ENCODE measurements around the gene RAB8A. TPM values are rescaled to one million over a fixed set of nuclear protein-coding genes. Genes with fewer than 3 reads are reported as not detected.

The RAB8A gene
- total RNA-seq, 1 experiment from 2014 or later = 74.0 TPM

DNA sequence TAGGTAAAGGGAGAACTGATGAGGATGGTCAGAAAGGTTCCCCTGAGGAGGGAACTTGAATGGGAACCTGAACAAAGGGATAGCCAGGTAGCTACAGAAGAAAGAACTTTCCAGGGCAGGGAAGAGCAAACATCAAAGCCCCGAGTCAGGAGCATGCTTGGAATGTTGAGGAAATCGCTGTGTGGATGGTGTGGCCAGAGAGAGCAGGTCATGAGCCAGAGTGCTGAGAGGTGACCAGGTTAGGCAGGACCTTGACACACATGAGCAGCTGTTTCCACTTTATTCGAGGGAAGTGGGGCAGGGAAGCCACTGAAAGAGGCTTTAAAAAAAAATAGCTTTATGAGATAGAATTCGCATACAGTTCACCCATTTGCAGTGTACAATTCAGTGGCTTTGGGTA is 4.4 kb downstream of the RAB8A start:
- POLR2A ChIA-PET = interaction anchor here (0.7 kb wide), 1 partner anchor 437 kb away, joined by 3 read pairs; no protein-coding TSS in a partner anchor
- CTCF ChIA-PET = interaction anchor here (1.4 to 1.9 kb wide), 2 partner anchors 54 to 75 kb away, joined by 3 to 6 read pairs; no protein-coding TSS in a partner anchor

DNA sequence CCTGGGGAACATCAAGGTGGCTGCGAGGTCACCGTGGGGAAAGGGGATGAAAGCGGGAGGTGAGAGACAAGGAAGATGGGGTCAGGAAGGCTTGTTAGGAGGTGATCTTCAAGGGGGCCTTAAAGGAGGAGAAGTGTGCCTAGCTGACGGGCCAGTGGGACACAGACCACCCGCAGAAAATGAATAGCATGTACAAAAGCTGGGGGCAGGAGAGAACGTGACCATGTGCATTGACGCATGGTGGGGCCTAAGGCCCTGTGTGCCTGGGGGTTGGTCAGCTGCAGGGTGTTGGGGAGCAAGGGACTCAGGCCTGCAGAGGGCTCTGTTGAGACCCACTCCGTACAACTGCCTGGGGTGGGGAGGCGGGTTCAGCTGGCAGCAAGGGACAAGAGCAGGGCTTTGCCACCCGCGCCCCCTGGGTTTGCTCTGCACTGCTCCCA is 5.9 kb downstream of the RAB8A start:
- POLR2A ChIA-PET = interaction anchor here (1.2 kb wide), 1 partner anchor 35 kb away, joined by 3 read pairs; no protein-coding TSS in a partner anchor
- DNase-seq (ENCODE audit: low spot score) = peak; percentile 30
- TF ChIP-seq, protein P1, sequence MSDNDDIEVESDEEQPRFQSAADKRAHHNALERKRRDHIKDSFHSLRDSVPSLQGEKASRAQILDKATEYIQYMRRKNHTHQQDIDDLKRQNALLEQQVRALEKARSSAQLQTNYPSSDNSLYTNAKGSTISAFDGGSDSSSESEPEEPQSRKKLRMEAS (CRISPR knock-in tag; IDR thresholded peaks at IDR 0.05) = no peak
- TF ChIP-seq, protein P2, sequence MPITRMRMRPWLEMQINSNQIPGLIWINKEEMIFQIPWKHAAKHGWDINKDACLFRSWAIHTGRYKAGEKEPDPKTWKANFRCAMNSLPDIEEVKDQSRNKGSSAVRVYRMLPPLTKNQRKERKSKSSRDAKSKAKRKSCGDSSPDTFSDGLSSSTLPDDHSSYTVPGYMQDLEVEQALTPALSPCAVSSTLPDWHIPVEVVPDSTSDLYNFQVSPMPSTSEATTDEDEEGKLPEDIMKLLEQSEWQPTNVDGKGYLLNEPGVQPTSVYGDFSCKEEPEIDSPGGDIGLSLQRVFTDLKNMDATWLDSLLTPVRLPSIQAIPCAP (CRISPR knock-in tag; IDR thresholded peaks at IDR 0.05) = no peak
- TF ChIP-seq, protein P3, sequence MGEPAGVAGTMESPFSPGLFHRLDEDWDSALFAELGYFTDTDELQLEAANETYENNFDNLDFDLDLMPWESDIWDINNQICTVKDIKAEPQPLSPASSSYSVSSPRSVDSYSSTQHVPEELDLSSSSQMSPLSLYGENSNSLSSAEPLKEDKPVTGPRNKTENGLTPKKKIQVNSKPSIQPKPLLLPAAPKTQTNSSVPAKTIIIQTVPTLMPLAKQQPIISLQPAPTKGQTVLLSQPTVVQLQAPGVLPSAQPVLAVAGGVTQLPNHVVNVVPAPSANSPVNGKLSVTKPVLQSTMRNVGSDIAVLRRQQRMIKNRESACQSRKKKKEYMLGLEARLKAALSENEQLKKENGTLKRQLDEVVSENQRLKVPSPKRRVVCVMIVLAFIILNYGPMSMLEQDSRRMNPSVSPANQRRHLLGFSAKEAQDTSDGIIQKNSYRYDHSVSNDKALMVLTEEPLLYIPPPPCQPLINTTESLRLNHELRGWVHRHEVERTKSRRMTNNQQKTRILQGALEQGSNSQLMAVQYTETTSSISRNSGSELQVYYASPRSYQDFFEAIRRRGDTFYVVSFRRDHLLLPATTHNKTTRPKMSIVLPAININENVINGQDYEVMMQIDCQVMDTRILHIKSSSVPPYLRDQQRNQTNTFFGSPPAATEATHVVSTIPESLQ (CRISPR knock-in tag; IDR thresholded peaks at IDR 0.05) = no peak
- TF ChIP-seq ZNF317 (CRISPR knock-in tag; IDR thresholded peaks at IDR 0.05; ENCODE audit: borderline replicate concordance, low read depth) (no peak), EMX1 (CRISPR knock-in tag; IDR thresholded peaks at IDR 0.05) (no peak), SMAD4 (CRISPR knock-in tag; IDR thresholded peaks at IDR 0.05) (no peak), CREM (CRISPR knock-in tag; IDR thresholded peaks at IDR 0.05) (no peak)
- peaks cover 35% of the 10 kb centered on the region for H3K36me3 Mint-ChIP-seq
- H3K4me1 Mint-ChIP-seq = peaks cover 2% of the 10 kb centered on the region; the same call in 1 of the 2 replicates
- ATAC-seq = peak; percentile 83
- no peaks in the 10 kb centered on the region for H3K27me3 Mint-ChIP-seq (ENCODE audit: low read depth)
- no peak overlapping the region for H3K4me3 Mint-ChIP-seq
- H3K27ac Mint-ChIP-seq = no peak overlapping the region; the same call in 1 of the 2 replicates
- CTCF ChIA-PET = interaction anchor here (0.6 to 1.6 kb wide), 6 partner anchors 18 to 71 kb away, joined by 3 to 10 read pairs (median 4); partner anchors contain the start of gene FAM32A
- H3K9me3 Mint-ChIP-seq = no peaks in the 10 kb centered on the region

More for the DNA sequence above, 4.4 kb downstream of the RAB8A start:
- H3K27me3 Mint-ChIP-seq (ENCODE audit: low read depth) = no peaks in the 10 kb centered on the region
- peaks cover 25% of the 10 kb centered on the region for H3K36me3 Mint-ChIP-seq
- H3K9me3 Mint-ChIP-seq = no peaks in the 10 kb centered on the region
- ATAC-seq (no peak), DNase-seq (ENCODE audit: low spot score) (no peak)
- H3K4me1 Mint-ChIP-seq = peaks cover 7% of the 10 kb centered on the region
- TF ChIP-seq JUN (CRISPR knock-in tag; IDR thresholded peaks at IDR 0.05) = no peak
- no peak for TF ChIP-seq NR3C1 (CRISPR knock-in tag; conservative IDR thresholded peaks at IDR 0.05; ENCODE audit: low read depth)
- no peak for TF ChIP-seq TEAD4 (CRISPR knock-in tag; IDR thresholded peaks at IDR 0.05)
- TF ChIP-seq, protein P4, sequence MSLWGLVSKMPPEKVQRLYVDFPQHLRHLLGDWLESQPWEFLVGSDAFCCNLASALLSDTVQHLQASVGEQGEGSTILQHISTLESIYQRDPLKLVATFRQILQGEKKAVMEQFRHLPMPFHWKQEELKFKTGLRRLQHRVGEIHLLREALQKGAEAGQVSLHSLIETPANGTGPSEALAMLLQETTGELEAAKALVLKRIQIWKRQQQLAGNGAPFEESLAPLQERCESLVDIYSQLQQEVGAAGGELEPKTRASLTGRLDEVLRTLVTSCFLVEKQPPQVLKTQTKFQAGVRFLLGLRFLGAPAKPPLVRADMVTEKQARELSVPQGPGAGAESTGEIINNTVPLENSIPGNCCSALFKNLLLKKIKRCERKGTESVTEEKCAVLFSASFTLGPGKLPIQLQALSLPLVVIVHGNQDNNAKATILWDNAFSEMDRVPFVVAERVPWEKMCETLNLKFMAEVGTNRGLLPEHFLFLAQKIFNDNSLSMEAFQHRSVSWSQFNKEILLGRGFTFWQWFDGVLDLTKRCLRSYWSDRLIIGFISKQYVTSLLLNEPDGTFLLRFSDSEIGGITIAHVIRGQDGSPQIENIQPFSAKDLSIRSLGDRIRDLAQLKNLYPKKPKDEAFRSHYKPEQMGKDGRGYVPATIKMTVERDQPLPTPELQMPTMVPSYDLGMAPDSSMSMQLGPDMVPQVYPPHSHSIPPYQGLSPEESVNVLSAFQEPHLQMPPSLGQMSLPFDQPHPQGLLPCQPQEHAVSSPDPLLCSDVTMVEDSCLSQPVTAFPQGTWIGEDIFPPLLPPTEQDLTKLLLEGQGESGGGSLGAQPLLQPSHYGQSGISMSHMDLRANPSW (CRISPR knock-in tag; conservative IDR thresholded peaks at IDR 0.05; ENCODE audit: low read depth) = no peak
- TF ChIP-seq, protein P5, sequence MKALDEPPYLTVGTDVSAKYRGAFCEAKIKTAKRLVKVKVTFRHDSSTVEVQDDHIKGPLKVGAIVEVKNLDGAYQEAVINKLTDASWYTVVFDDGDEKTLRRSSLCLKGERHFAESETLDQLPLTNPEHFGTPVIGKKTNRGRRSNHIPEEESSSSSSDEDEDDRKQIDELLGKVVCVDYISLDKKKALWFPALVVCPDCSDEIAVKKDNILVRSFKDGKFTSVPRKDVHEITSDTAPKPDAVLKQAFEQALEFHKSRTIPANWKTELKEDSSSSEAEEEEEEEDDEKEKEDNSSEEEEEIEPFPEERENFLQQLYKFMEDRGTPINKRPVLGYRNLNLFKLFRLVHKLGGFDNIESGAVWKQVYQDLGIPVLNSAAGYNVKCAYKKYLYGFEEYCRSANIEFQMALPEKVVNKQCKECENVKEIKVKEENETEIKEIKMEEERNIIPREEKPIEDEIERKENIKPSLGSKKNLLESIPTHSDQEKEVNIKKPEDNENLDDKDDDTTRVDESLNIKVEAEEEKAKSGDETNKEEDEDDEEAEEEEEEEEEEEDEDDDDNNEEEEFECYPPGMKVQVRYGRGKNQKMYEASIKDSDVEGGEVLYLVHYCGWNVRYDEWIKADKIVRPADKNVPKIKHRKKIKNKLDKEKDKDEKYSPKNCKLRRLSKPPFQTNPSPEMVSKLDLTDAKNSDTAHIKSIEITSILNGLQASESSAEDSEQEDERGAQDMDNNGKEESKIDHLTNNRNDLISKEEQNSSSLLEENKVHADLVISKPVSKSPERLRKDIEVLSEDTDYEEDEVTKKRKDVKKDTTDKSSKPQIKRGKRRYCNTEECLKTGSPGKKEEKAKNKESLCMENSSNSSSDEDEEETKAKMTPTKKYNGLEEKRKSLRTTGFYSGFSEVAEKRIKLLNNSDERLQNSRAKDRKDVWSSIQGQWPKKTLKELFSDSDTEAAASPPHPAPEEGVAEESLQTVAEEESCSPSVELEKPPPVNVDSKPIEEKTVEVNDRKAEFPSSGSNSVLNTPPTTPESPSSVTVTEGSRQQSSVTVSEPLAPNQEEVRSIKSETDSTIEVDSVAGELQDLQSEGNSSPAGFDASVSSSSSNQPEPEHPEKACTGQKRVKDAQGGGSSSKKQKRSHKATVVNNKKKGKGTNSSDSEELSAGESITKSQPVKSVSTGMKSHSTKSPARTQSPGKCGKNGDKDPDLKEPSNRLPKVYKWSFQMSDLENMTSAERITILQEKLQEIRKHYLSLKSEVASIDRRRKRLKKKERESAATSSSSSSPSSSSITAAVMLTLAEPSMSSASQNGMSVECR (CRISPR knock-in tag; IDR thresholded peaks at IDR 0.05; ENCODE audit: borderline replicate concordance) = no peak
- no peak for TF ChIP-seq NR2C2 (CRISPR knock-in tag; IDR thresholded peaks at IDR 0.05)
- TF ChIP-seq, protein P6, sequence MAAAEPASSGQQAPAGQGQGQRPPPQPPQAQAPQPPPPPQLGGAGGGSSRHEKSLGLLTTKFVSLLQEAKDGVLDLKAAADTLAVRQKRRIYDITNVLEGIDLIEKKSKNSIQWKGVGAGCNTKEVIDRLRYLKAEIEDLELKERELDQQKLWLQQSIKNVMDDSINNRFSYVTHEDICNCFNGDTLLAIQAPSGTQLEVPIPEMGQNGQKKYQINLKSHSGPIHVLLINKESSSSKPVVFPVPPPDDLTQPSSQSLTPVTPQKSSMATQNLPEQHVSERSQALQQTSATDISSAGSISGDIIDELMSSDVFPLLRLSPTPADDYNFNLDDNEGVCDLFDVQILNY (CRISPR knock-in tag; IDR thresholded peaks at IDR 0.05) = no peak
- H3K27ac Mint-ChIP-seq = no peak overlapping the region
- H3K4me3 Mint-ChIP-seq = no peak overlapping the region

All from WTC11 (cell line).